ENCODE measurements around the gene ZNF200. TPM values are rescaled to one million over a fixed set of nuclear protein-coding genes. Genes with fewer than 3 reads are reported as not detected.
"Not testable (repeated sequence)": the region's sequence is repeated elsewhere in the genome, so short reads cannot be mapped to it uniquely, and the experiment has no call there.

ZNF200 gene
- total RNA-seq, result 10 to 100 TPM; 12.3 to 12.9 TPM

GRCh38 chr16:3234857-3235561 is at the start of gene ZNF200:
Gene ZNF200 (minus strand): TSS chr16:3235158. CDS start chr16:3233755, 1,403 bp downstream.
- peaks cover 16% of the 10 kb centered on the region for H3K9me3 Mint-ChIP-seq (ENCODE audit: low read depth)

GRCh38 chr16:3283543-3284447 is 48.8 kb upstream of the ZNF200 start:
- Mint-ChIP-seq H3K9me3 (ENCODE audit: low read depth) (peaks cover 14% of the 10 kb centered on the region), H3K4me1 (peaks cover 35% of the 10 kb centered on the region)
- DNase-seq, result peak; percentile 46

More at GRCh38 chr16:3234857-3235561, at the start of gene ZNF200:
- H3K4me1 Mint-ChIP-seq, result peaks cover 22% of the 10 kb centered on the region
- H3K4me3 Mint-ChIP-seq, result peak within 1 kb of the TSS; percentile 83
- CTCF ChIA-PET, result interaction anchor here (1.1 to 1.9 kb wide), 4 partner anchors 15 to 166 kb away, joined by 3 to 4 read pairs (median 4); partner anchors contain the start of genes ZNF174 and ZSCAN32
- ATAC-seq (peak; percentile 95), DNase-seq (peak; percentile 97)
- peak within 1 kb of the TSS; percentile 94 for H3K27ac Mint-ChIP-seq
- H3K27me3 Mint-ChIP-seq, result peaks cover 8% of the 10 kb centered on the region
- peaks cover 41% of the 10 kb centered on the region for H3K36me3 Mint-ChIP-seq

GRCh38 chr16:3282730-3283542 is 48.0 kb upstream of the ZNF200 start, which contains the start of gene ZNF263:
Gene ZNF263 (plus strand): TSS chr16:3283491. CDS start chr16:3283819, 328 bp downstream.
- Mint-ChIP-seq H3K36me3 (peaks cover 46% of the 10 kb centered on the region), H3K27me3 (peaks cover 10% of the 10 kb centered on the region), H3K4me3 (peak within 1 kb of the TSS; percentile 83), H3K4me1 (peaks cover 35% of the 10 kb centered on the region), H3K27ac (peak within 1 kb of the TSS; percentile 98), H3K9me3 (ENCODE audit: low read depth) (peaks cover 10% of the 10 kb centered on the region)
- CTCF ChIA-PET, result interaction anchor here (0.7 to 6.7 kb wide), 9 partner anchors 18 to 222 kb away, joined by 3 to 44 read pairs (median 4); partner anchors contain the start of genes CLUAP1, NAA60, TIGD7 and ZNF174
- peak; percentile 96 for DNase-seq
- peak; percentile 90 for ATAC-seq

More at GRCh38 chr16:3283543-3284447, 48.8 kb upstream of the ZNF200 start:
- Mint-ChIP-seq H3K27ac (peak overlapping the region; percentile 98), H3K36me3 (peaks cover 53% of the 10 kb centered on the region), H3K27me3 (peaks cover 5% of the 10 kb centered on the region), H3K4me3 (peak overlapping the region; percentile 83)
- CTCF ChIA-PET, result interaction anchor here (0.9 to 6.7 kb wide), 8 partner anchors 19 to 225 kb away, joined by 3 to 44 read pairs (median 4); partner anchors contain the start of genes ZNF174 and ZSCAN32
- no peak for ATAC-seq

- peaks cover 5% of the 10 kb centered on the region for H3K9me3 Mint-ChIP-seq (ENCODE audit: low read depth)
- H3K4me1 Mint-ChIP-seq, result peaks cover 35% of the 10 kb centered on the region
- peak overlapping the region; percentile 83 for H3K4me3 Mint-ChIP-seq
- no peak for DNase-seq
- peaks cover 39% of the 10 kb centered on the region for H3K36me3 Mint-ChIP-seq
- peaks cover 16% of the 10 kb centered on the region for H3K27me3 Mint-ChIP-seq
- ATAC-seq, result peak; percentile 34
- H3K27ac Mint-ChIP-seq, result peak overlapping the region; percentile 98
- CTCF ChIA-PET, result interaction anchor here (1.0 to 6.7 kb wide), 7 partner anchors 17 to 222 kb away, joined by 3 to 44 read pairs (median 4); partner anchors contain the start of genes CLUAP1, NAA60, TIGD7 and ZNF597
Observed at GRCh38 chr16:3282103-3282729, 47.3 kb upstream of the ZNF200 start.

- Mint-ChIP-seq H3K9me3 (ENCODE audit: low read depth) (peaks cover 3% of the 10 kb centered on the region), H3K4me1 (peaks cover 35% of the 10 kb centered on the region), H3K27me3 (peaks cover 24% of the 10 kb centered on the region), H3K4me3 (peak overlapping the region; percentile 40), H3K27ac (no peak overlapping the region), H3K36me3 (peaks cover 30% of the 10 kb centered on the region)
- CTCF ChIA-PET, result interaction anchor here (6.7 kb wide), 1 partner anchor 16 kb away, joined by 44 read pairs; no protein-coding TSS in a partner anchor
- no peak for ATAC-seq
- DNase-seq, result no peak
Observed at GRCh38 chr16:3281222-3281820, 46.4 kb upstream of the ZNF200 start.

GRCh38 chr16:3276679-3277078 is 41.7 kb upstream of the ZNF200 start:
- CTCF ChIA-PET, result interaction anchor here (0.6 to 1.5 kb wide), 2 partner anchors 10 to 29 kb away, joined by 4 to 8 read pairs; no protein-coding TSS in a partner anchor
- no peak overlapping the region for H3K27ac Mint-ChIP-seq
- peaks cover 33% of the 10 kb centered on the region for H3K27me3 Mint-ChIP-seq
- H3K4me3 Mint-ChIP-seq, result no peak overlapping the region
- peaks cover 4% of the 10 kb centered on the region for H3K4me1 Mint-ChIP-seq
- ATAC-seq (no peak), DNase-seq (no peak)
- peaks cover 3% of the 10 kb centered on the region for H3K36me3 Mint-ChIP-seq
- H3K9me3 Mint-ChIP-seq (ENCODE audit: low read depth), result peaks cover 3% of the 10 kb centered on the region

- DNase-seq (no peak), ATAC-seq (no peak)
- peaks cover 3% of the 10 kb centered on the region for H3K36me3 Mint-ChIP-seq
- H3K4me3 Mint-ChIP-seq, result no peak overlapping the region
- CTCF ChIA-PET, result no interaction called here
- H3K27me3 Mint-ChIP-seq, result peaks cover 27% of the 10 kb centered on the region
- no peaks in the 10 kb centered on the region for H3K9me3 Mint-ChIP-seq (ENCODE audit: low read depth)
- no peak overlapping the region for H3K27ac Mint-ChIP-seq
- H3K4me1 Mint-ChIP-seq, result no peaks in the 10 kb centered on the region
Observed at GRCh38 chr16:3274947-3275346, 40.0 kb upstream of the ZNF200 start.

GRCh38 chr16:3274490-3274889 is 39.5 kb upstream of the ZNF200 start:
- CTCF ChIA-PET, result no interaction called here
- no peaks in the 10 kb centered on the region for H3K4me1 Mint-ChIP-seq
- H3K9me3 Mint-ChIP-seq (ENCODE audit: low read depth), result no peaks in the 10 kb centered on the region
- no peak for DNase-seq
- no peak overlapping the region for H3K4me3 Mint-ChIP-seq
- no peak overlapping the region for H3K27ac Mint-ChIP-seq
- H3K27me3 Mint-ChIP-seq, result peaks cover 27% of the 10 kb centered on the region
- H3K36me3 Mint-ChIP-seq, result peaks cover 6% of the 10 kb centered on the region
- ATAC-seq, result no peak

GRCh38 chr16:3271281-3271680 is 36.3 kb upstream of the ZNF200 start:
- H3K4me1 Mint-ChIP-seq; CTCF ChIA-PET; H3K4me3 Mint-ChIP-seq; H3K27ac Mint-ChIP-seq; ATAC-seq; H3K9me3 Mint-ChIP-seq (ENCODE audit: low read depth); DNase-seq; H3K27me3 Mint-ChIP-seq: not testable (repeated sequence)
- H3K36me3 Mint-ChIP-seq, result peaks cover 29% of the 10 kb centered on the region

GRCh38 chr16:3270718-3271117 is 35.8 kb upstream of the ZNF200 start:
- H3K27ac Mint-ChIP-seq; DNase-seq; H3K27me3 Mint-ChIP-seq; H3K9me3 Mint-ChIP-seq (ENCODE audit: low read depth); ATAC-seq; CTCF ChIA-PET; H3K4me1 Mint-ChIP-seq; H3K4me3 Mint-ChIP-seq: not testable (repeated sequence)
- peaks cover 30% of the 10 kb centered on the region for H3K36me3 Mint-ChIP-seq

- no peak overlapping the region for H3K27ac Mint-ChIP-seq
- ATAC-seq, result no peak
- peaks cover 41% of the 10 kb centered on the region for H3K36me3 Mint-ChIP-seq
- no peak overlapping the region for H3K4me3 Mint-ChIP-seq
- no peaks in the 10 kb centered on the region for H3K27me3 Mint-ChIP-seq
- DNase-seq, result no peak
- CTCF ChIA-PET, result no interaction called here
- H3K9me3 Mint-ChIP-seq (ENCODE audit: low read depth), result peaks cover 4% of the 10 kb centered on the region
- peaks cover 19% of the 10 kb centered on the region for H3K4me1 Mint-ChIP-seq
Observed at GRCh38 chr16:3268294-3268693, 33.3 kb upstream of the ZNF200 start.
